Smooth muscle cell (in vitro differentiated cells): Measurements from ENCODE around the gene PAK1. TPM values are rescaled to one million over a fixed set of nuclear protein-coding genes. Genes with fewer than 3 reads are reported as not detected.

Experiments used
- DNase-seq: peaks from one replicate; lab custom pipeline; 2025; ENCODE audit not compliant: unreplicated experiment; lab: John Stamatoyannopoulos, UW
- H2AFZ ChIP-seq: fragments of 200-600 bp; sonication (generic); 2 replicates; pipeline ENCODE4 v1.6.0; 2016; ENCODE audit warnings: antibody characterized with exemption, low read depth, mild to moderate bottlenecking
- H3F3A ChIP-seq: fragments of 200-600 bp; sonication (generic); 2 replicates; pipeline ENCODE4 v1.6.0; 2017; ENCODE audit warnings: antibody characterized with exemption, low read depth
- H3K27ac ChIP-seq: fragments of 200-600 bp; sonication (generic); 2 replicates; pipeline ENCODE4 v1.5.1; 2016; ENCODE audit warnings: low read depth, mild to moderate bottlenecking
- H3K27me3 ChIP-seq: fragments of 200-600 bp; sonication (generic); 2 replicates; pipeline ENCODE4 v1.6.1; 2016; ENCODE audit warnings: low read depth, mild to moderate bottlenecking
- H3K36me3 ChIP-seq: fragments of 200-600 bp; sonication (generic); 2 replicates; pipeline ENCODE4 v1.5.1; 2016; ENCODE audit warnings: low read depth
- H3K4me1 ChIP-seq: fragments of 200-600 bp; sonication (generic); 2 replicates; pipeline ENCODE4 v1.5.1; 2016; ENCODE audit warnings: low read depth
- H3K4me2 ChIP-seq: fragments of 200-600 bp; sonication (generic); 2 replicates; pipeline ENCODE4 v1.6.0; 2016; ENCODE audit warnings: mild to moderate bottlenecking
- H3K4me3 ChIP-seq: fragments of 200-600 bp; sonication (generic); 2 replicates; pipeline ENCODE4 v1.5.1; 2016; ENCODE audit warnings: mild to moderate bottlenecking
- H3K79me2 ChIP-seq: fragments of 200-600 bp; sonication (generic); 2 replicates; pipeline ENCODE4 v1.6.0; 2016; ENCODE audit warnings: low read depth, mild to moderate bottlenecking
- H3K9ac ChIP-seq: fragments of 200-600 bp; sonication (generic); 2 replicates; pipeline ENCODE4 v1.6.0; 2016; ENCODE audit warnings: low read depth
- H3K9me3 ChIP-seq: fragments of 200-600 bp; sonication (generic); replicated peaks from 2 replicates; pipeline ENCODE4 v1.5.1; 2016; ENCODE audit warnings: low read depth
- H4K20me1 ChIP-seq: fragments of 200-600 bp; sonication (generic); 2 replicates; pipeline ENCODE4 v1.6.0; 2016; ENCODE audit warnings: low read depth
- WGBS: methylation state at CpG from one replicate; pipeline ENCODE4 v1.1.7; 2016; ENCODE audit warnings: low lambda C conversion rate; 5-methylcytosine and 5-hydroxymethylcytosine counted together
- polyA plus RNA-seq: library from polyadenylated mRNA; unstranded; fragments of >200 nt; fragmentation: Nextera tagmentation; extraction: Ambion mirVana; gene quantifications from 2 replicates; pipeline ENCODE4 v1.2.1, GENCODE V29; 2016
- total RNA-seq: library from RNA; depleted of rRNA; stranded (reverse); fragments of >200 nt; gene quantifications from 2 replicates; pipeline ENCODE4 v1.2.3, GENCODE V29; 2014
- TF ChIP-seq, protein P1 (sequence below): fragments of 200-600 bp; sonication (generic); IDR thresholded peaks from 2 replicates; pipeline ENCODE4 v1.5.1; 2017; ENCODE audit warnings: borderline replicate concordance, mild to moderate bottlenecking, antibody characterized with exemption; ENCODE audit not compliant: insufficient read depth, poor library complexity, severe bottlenecking

Gene PAK1
- total and polyA plus RNA-seq, 2 experiments from 2014 or later = 20.5 to 31.7 TPM

DNA sequence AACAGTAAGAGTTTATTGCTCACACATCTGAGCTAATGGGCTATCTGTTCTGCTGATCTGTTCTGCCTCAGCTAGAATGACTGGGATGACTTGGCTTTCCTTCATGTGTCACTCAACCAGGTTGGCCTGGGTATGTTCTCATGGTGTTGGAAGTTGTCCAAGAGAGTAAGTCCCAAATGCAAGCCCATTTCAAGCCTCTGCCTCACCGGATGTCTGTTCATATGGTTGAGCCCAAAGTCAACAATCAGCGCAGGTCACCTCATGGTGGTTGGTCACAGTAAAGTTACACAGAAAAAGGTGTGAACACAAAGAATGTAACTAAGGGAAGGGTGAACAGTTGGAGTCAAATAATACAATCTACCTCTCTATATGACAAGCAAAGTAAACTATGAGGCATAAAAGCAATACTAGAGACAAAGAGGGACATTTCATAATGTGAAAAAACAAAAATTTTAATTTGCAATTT, 174.3 kb downstream of the PAK1 start:
- Histone ChIP-seq H3K27ac (no peak overlapping the region), H4K20me1 (no peaks in the 10 kb centered on the region), H3K36me3 (no peaks in the 10 kb centered on the region), H2AFZ (no peak overlapping the region), H3K9ac (no peak overlapping the region), H3K79me2 (no peaks in the 10 kb centered on the region), H3F3A (no peaks in the 10 kb centered on the region), H3K4me3 (no peak overlapping the region), H3K4me1 (no peaks in the 10 kb centered on the region), H3K27me3 (no peaks in the 10 kb centered on the region), H3K4me2 (no peak overlapping the region), H3K9me3 (no peaks in the 10 kb centered on the region)
- no peak for DNase-seq
- WGBS = 96% methylated on average over 2 of the region's 2 CpGs
- TF ChIP-seq, protein P1, sequence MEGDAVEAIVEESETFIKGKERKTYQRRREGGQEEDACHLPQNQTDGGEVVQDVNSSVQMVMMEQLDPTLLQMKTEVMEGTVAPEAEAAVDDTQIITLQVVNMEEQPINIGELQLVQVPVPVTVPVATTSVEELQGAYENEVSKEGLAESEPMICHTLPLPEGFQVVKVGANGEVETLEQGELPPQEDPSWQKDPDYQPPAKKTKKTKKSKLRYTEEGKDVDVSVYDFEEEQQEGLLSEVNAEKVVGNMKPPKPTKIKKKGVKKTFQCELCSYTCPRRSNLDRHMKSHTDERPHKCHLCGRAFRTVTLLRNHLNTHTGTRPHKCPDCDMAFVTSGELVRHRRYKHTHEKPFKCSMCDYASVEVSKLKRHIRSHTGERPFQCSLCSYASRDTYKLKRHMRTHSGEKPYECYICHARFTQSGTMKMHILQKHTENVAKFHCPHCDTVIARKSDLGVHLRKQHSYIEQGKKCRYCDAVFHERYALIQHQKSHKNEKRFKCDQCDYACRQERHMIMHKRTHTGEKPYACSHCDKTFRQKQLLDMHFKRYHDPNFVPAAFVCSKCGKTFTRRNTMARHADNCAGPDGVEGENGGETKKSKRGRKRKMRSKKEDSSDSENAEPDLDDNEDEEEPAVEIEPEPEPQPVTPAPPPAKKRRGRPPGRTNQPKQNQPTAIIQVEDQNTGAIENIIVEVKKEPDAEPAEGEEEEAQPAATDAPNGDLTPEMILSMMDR = no peak

DNA sequence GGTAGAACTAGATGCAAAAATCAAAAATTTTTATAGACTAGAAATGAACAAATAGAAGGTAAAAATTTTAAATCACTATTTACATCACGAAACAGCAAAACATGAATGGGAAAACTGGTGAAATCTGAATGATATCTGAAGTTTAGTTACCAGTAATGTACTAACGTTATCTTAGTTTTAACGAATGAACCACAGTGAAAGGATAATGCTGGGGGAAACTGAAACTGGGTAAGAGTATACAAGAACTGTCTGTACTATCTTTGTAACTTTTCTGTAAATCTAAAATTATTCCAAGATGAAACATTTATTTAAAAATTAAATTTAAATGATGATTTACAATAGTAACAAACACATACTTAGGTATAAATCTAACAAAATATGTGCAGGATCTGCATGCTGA, 179.9 kb downstream of the PAK1 start:
- H3K9me3 ChIP-seq = no peaks in the 10 kb centered on the region
- no peaks in the 10 kb centered on the region for H3K4me1 ChIP-seq
- TF ChIP-seq, protein P1 = no peak
- H3K79me2 ChIP-seq = no peaks in the 10 kb centered on the region
- H3K27ac ChIP-seq = no peak overlapping the region
- H3K4me2 ChIP-seq = no peak overlapping the region
- H3K4me3 ChIP-seq = no peak overlapping the region
- DNase-seq = no peak
- H4K20me1 ChIP-seq = no peaks in the 10 kb centered on the region
- H3F3A ChIP-seq = no peaks in the 10 kb centered on the region
- H2AFZ ChIP-seq = no peak overlapping the region
- WGBS = 90% methylated on average over 3 of the region's 3 CpGs
- no peaks in the 10 kb centered on the region for H3K27me3 ChIP-seq
- no peaks in the 10 kb centered on the region for H3K36me3 ChIP-seq
- no peak overlapping the region for H3K9ac ChIP-seq

DNA sequence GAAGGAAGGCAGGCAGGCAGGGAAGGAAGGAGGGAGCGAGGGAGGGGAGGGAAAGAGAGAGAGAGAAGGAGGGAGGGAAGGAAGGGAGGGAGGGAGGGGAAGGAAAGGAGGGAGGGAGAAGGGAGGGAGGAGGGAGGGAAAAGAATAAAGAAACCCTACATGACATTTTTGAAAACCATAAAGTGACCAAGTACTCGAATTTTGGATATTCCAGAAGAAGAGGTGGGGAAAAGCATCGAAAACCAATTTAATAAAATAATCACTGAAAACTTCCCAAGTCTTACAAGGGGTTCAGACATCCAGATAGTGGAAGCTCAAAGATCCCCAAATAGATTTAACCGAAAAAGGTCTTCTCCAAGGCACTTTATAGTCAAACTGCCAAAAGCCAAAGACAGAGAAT, 184.2 kb downstream of the PAK1 start:
- no peaks in the 10 kb centered on the region for H3K36me3 ChIP-seq
- WGBS = 88% methylated on average over 3 of the region's 4 CpGs
- DNase-seq = no peak
- no peak overlapping the region for H2AFZ ChIP-seq
- H3K4me1 ChIP-seq = no peaks in the 10 kb centered on the region
- TF ChIP-seq, protein P1 = no peak
- no peaks in the 10 kb centered on the region for H4K20me1 ChIP-seq
- H3K9ac ChIP-seq = no peak overlapping the region
- H3K9me3 ChIP-seq = no peaks in the 10 kb centered on the region
- H3K27me3 ChIP-seq = no peaks in the 10 kb centered on the region
- H3K4me2 ChIP-seq = no peak overlapping the region
- H3K4me3 ChIP-seq = no peak overlapping the region
- no peak overlapping the region for H3K27ac ChIP-seq
- H3F3A ChIP-seq = no peaks in the 10 kb centered on the region
- H3K79me2 ChIP-seq = no peaks in the 10 kb centered on the region

- H3K79me2 ChIP-seq = no peaks in the 10 kb centered on the region
- no peaks in the 10 kb centered on the region for H3K4me1 ChIP-seq
- no peaks in the 10 kb centered on the region for H3K27me3 ChIP-seq
- H3F3A ChIP-seq = no peaks in the 10 kb centered on the region
- WGBS = 43% methylated on average over 5 of the region's 5 CpGs
- no peak overlapping the region for H3K4me2 ChIP-seq
- TF ChIP-seq, protein P1 = no peak
- no peak overlapping the region for H3K4me3 ChIP-seq
- no peak overlapping the region for H2AFZ ChIP-seq
- no peak for DNase-seq
- no peak overlapping the region for H3K27ac ChIP-seq
- H3K9ac ChIP-seq = no peak overlapping the region
- H4K20me1 ChIP-seq = no peaks in the 10 kb centered on the region
- H3K36me3 ChIP-seq = no peaks in the 10 kb centered on the region
- no peaks in the 10 kb centered on the region for H3K9me3 ChIP-seq
These were observed 186.2 kb downstream of the PAK1 start for GRCh38 chr11:77287615-77288273.
